SIG-M5 treated with dmso at 0.1 percent for 504 hours (cell line): ENCODE results near the gene SCGB1C2.

Source experiments
- DNase-seq: peaks from one replicate; lab custom pipeline; 2025; ENCODE audit not compliant: unreplicated experiment; lab: John Stamatoyannopoulos, UW

Gene SCGB1C2

DNA sequence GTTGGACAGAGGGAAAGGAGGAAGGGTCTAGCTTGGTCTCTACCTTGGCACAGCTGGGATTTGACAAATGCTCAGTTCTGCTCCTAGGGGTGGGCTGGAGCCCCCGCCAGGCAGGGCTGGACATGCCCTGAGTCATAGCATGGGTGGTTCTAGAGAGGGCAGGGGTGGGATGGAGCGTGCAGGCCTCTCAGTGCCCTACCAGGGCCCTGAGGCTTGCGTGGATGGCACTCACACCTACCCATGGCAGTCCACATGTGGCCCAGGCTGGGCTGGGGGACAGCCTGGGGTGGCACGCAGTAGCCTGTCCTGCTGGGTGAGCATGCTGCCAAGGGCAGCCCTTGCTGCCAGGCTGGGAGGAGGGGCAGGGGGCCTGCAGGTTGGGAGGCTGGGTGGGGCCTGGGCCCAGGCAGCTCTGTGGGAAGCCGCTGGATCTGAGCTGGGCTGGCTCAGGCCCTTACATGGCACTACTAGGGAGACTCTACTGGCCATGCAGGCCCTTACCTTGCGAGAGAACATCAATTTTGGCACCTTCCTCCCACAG is 32.8 kb downstream of the SCGB1C2 start:
- no peak for DNase-seq

DNA sequence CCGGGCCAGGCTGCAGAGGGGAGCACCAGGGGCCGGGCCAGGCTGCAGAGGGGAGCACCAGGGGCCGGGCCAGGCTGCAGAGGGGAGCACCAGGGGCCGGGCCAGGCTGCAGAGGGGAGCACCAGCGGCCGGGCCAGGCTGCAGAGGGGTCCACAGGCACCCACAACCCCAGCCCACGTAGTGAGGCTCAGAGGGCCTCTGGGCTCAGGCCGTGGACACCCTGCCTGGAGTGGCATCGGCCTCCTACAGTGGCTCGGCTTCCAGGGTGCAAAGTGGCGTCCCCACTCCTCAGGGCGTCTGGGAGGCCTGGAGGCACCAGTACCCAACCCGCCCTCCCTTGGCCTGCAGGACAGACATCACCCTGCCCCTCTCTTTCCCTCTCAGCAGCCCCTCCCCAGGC is 34.5 kb downstream of the SCGB1C2 start:
- DNase-seq = no peak

- DNase-seq = no peak
These were observed 35.0 kb downstream of the SCGB1C2 start for GRCh38 chr17:172401-172800.

DNA sequence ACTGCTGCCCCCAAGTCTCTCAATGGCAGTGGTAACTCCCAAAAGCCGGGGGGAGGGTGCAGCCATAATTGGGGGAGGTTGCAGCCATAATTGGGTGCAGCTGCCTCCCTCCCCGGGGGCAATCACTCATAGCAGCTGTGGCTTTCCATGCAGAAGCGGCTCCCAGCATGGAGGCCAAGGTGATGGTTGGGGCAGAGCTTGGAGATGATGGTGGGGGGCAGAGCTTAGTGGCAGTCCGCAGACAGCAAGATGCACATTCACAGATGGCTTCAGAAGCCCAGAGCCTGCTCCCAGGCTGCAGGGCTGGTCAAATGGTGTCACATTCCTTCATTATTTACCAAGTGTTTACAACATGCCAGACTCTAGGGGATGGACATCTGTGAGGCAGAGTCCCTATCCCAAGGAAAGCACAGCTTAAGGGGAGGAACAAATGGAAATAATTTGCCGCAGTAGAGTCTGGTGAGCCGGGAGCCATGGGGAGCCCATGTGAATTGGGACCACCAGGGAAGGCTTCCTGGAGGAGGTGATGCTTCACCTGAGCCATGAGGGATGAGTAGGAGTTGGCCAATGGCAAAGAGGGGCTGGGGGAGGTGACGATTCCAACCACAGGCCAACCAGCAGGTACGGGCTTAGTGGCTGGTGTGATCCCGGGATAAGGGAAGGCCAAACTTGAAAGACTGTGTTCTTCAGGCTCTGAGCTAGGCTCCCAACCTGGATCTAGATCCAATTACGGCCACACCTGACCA is 36.0 kb downstream of the SCGB1C2 start:
- no peak for DNase-seq

- DNase-seq = no peak
These were observed 39.8 kb downstream of the SCGB1C2 start for GRCh38 chr17:177155-177554.

DNA sequence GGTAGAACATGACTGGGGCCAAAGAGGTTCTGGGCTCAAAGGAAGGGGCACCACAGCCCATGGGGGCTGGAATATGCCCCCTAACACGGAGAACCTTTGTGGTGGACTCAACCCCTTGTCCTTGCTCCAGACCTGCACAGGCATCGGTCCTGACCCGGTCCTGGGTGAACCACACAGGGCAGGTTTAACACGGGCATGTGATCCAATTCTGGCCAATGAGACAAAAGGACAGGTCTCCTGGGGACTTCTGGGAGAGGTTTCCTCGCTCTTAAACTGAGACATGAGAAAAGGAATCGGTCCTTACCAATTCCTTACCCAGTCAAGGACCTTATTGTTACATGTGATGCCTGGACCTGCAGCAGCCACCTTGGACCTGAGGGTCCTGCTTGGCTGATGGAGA is 40.4 kb downstream of the SCGB1C2 start:
- no peak for DNase-seq

DNA sequence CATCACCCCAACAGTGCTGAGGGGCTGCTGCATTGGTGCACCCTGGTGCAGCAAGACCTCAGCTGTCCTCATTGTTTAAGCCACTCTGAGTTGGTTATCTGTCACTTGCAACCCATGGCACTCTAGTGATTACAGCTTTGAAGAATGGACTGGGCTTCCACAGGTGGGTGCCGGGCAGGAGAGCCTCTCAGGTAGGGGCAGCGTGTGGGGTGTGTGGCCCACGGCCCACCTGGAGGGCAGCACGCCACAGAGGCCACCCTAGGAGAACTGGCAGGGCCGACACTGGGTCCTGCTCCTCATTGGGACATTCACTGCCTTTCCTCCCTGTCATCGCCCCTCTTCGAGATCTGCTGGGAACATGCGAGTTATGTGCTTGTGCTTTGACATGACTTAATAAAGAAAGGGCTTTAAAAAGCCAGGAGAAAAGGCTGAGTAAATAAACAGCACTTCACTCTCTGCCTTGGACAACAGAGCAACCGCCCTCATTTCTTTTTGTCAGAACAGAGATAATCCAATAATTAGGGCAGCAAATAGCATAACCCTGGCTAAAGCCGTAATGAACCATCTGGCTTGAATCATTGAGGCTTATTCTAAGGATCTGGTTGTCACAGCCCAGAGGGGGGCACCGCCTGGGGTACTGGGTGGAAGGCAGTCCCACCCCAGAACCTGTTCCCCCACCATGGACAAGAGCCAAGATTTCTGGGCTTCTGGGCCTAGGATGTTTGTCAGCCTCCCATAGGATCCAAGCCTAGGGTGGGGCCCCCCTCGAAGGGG is 41.1 kb downstream of the SCGB1C2 start:
- DNase-seq = no peak

GRCh38 chr17:179066-179432 is 41.7 kb downstream of the SCGB1C2 start:
- no peak for DNase-seq

DNA sequence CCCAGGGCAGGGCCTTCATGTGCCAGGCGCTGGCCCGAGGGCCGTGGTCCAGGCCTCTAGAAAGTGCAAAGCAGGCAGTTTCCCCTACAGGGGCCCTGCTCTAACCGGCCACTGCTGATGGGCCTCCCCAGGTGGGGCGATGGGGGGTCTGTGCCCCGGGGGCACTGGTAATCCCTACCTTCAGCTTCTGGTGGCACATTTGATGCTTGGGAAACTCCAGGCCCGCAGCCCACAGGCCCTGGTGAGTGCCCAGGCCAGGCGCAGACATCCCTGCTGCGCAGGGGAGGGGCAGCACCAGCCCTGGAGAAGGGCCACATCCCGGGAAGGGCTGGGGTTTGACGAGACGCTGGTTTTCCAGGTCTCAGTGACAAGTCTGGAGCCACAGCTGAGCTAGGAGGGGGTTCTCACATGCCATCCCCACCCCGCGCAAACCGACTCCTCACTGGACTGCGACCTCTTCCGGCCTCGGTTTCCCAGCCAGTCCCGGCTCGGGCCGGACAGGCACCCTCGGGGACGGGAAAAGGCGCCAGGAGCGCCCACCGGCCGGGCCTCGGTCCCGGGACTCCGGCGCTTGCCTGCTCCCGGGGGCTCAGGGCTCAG is 42.5 kb downstream of the SCGB1C2 start:
- no peak for DNase-seq

- no peak for DNase-seq
These were observed 43.2 kb downstream of the SCGB1C2 start for GRCh38 chr17:180381-181244.

- DNase-seq = no peak
These were observed 44.1 kb downstream of the SCGB1C2 start, which contains the start of gene DOC2B for GRCh38 chr17:181245-182049. TSS of gene DOC2B (minus strand) at chr17:181650. CDS start at chr17:181479, 171 bp downstream.

DNA sequence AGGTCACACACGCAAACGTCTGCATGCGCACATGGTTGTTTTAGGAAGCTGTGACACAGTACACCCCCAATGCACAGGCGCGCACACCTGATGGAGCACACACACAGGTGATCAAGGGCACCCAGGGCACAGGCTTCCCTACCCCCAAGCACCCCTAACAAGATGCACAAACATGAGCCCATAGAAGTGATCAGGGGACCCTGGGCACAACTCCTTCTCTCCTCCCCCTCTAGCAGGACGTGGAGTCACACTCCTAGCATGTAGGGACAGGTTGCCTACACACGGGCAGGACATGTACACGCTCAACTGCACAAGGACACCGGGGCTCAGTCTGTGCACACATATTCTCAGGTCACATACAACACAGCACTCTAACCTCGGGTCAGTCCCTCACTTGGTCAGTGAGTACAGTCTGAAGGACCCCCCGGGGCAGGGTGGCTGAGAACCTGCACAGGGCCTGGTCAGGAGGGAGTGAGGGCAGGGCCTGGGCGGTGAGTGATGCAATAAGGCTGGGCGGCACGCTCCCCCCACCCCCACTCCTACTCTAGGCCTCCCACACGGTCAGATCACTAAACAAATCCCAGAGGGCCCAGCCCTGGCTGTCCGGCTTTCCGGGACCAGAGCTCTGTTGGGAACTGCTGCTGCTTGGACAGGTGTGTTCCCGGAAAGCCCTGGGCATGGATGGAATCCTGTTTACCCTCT is 44.8 kb downstream of the SCGB1C2 start:
- no peak for DNase-seq

DNA sequence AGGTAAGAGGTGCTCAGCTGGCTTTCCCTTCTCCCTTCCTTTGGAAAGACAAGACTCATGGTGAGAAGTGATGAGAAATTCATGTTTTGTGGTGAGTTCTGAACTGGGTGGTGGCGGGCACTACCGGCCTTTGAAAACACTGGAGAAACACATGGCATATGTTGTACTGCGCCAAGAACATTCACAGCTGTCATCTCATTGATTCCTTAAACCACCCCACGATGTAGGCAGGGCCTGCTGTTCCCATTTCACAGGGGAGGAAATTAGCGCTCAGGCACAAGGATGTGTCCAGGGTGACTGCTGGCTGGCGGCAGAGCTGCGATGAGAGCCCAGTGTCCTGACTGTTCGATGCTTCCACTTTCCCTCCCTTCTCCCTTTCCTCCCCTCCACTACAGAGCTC is 45.7 kb downstream of the SCGB1C2 start:
- DNase-seq = no peak

DNA sequence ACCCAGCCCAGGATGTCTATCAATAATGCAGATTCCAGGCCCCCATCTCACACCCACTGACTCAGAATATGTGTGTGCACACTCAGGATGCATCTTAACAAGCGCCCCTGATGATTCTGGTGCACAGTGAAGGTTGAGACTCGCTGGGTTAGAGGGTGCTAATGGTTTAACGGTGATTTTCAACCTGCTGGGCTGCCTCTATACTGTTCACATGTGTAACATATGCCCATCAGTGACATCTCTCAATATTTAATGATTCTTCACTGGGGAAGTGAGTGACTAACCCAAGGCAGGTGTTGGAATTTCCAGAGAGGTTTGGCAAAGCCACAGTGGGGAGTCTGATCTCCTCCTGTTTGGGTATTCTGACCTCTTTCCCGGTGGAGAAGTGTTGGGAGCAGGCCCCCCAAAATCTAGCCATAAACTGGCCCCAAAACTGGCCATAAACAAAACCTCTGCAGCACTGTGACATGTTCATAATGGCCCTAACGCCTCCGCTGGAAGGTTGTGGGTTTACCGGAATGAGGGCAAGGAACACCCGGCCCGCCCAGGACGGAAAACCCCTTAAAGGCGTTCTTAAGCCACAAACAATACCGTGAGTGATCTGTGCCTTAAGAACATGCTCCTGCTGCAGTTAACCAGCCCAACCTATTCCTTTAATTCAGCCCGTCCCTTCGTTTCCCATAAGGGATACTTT is 48.2 kb downstream of the SCGB1C2 start:
- DNase-seq = no peak

GRCh38 chr17:187130-187529 is 49.8 kb downstream of the SCGB1C2 start:
- DNase-seq = no peak
